H9 (cell line): ENCODE results near the gene BRAF. TPM values are rescaled to one million over a fixed set of nuclear protein-coding genes. Genes with fewer than 3 reads are reported as not detected.

Source experiments
- DNase-seq: peaks from one replicate; pipeline ENCODE4 v3.0.0-alpha.2; 2017
- H2AFZ ChIP-seq: one replicate; pipeline ENCODE4 v1.6.1; 2013; ENCODE audit warnings: mild to moderate bottlenecking, low read length, control low read depth, moderate library complexity
- H2AK5ac ChIP-seq: 2 replicates; pipeline ENCODE4 v1.6.1; 2013; ENCODE audit warnings: low read length, control low read depth, mixed read lengths; ENCODE audit not compliant: insufficient read length
- H2BK120ac ChIP-seq: one replicate; pipeline ENCODE4 v1.6.1; 2013; ENCODE audit warnings: low read depth, mild to moderate bottlenecking, low read length, control low read depth, inconsistent platforms; ENCODE audit not compliant: poor library complexity, severe bottlenecking
- H2BK12ac ChIP-seq: 2 replicates; pipeline ENCODE4 v1.6.1; 2013; ENCODE audit warnings: low read length, control low read depth, mixed read lengths, low read depth; ENCODE audit not compliant: insufficient read length
- H2BK15ac ChIP-seq: 2 replicates; pipeline ENCODE4 v1.6.1; 2013; ENCODE audit warnings: low read depth, low read length, control low read depth
- H2BK20ac ChIP-seq: one replicate; pipeline ENCODE4 v1.6.1; 2013; ENCODE audit warnings: low read depth, mild to moderate bottlenecking, low read length, control low read depth, inconsistent platforms; ENCODE audit not compliant: poor library complexity, severe bottlenecking
- H2BK5ac ChIP-seq: 2 replicates; pipeline ENCODE4 v1.6.1; 2013; ENCODE audit warnings: low read length, control low read depth, mixed read lengths; ENCODE audit not compliant: insufficient read length
- H3K14ac ChIP-seq: 2 replicates; pipeline ENCODE4 v1.6.1; 2013; ENCODE audit warnings: low read length, control low read depth; ENCODE audit not compliant: insufficient read depth
- H3K18ac ChIP-seq: 2 replicates; pipeline ENCODE4 v1.6.1; 2013; ENCODE audit warnings: low read depth, mild to moderate bottlenecking, mixed read lengths, low read length, control low read depth; ENCODE audit not compliant: insufficient read length
- H3K23ac ChIP-seq: 2 replicates; pipeline ENCODE4 v1.6.1; 2013; ENCODE audit warnings: low read length, control low read depth, mixed read lengths, low read depth; ENCODE audit not compliant: insufficient read length
- H3K23me2 ChIP-seq: 2 replicates; pipeline ENCODE4 v1.6.1; 2013; ENCODE audit warnings: low read depth, mild to moderate bottlenecking, mixed read lengths, low read length, control low read depth; ENCODE audit not compliant: insufficient read length, poor library complexity, severe bottlenecking
- H3K27ac ChIP-seq: 2 replicates; pipeline ENCODE4 v1.5.1; 2013; ENCODE audit warnings: low read length, control low read depth, mixed read lengths, low read depth; ENCODE audit not compliant: insufficient read length
- H3K27me3 ChIP-seq: 2 replicates; pipeline ENCODE4 v1.6.1; 2013; ENCODE audit warnings: low read length, control low read depth, inconsistent platforms; ENCODE audit not compliant: insufficient read depth
- H3K4ac ChIP-seq: 2 replicates; pipeline ENCODE4 v1.6.1; 2013; ENCODE audit warnings: low read depth, mild to moderate bottlenecking, control low read depth, inconsistent platforms, low read length, moderate library complexity
- H3K4me1 ChIP-seq: 2 replicates; pipeline ENCODE4 v1.6.1; 2013; ENCODE audit warnings: low read length, control low read depth, inconsistent platforms; ENCODE audit not compliant: insufficient read depth
- H3K4me2 ChIP-seq: 2 replicates; pipeline ENCODE4 v1.6.1; 2013; ENCODE audit warnings: low read length, control low read depth, mixed read lengths; ENCODE audit not compliant: insufficient read length, insufficient read depth
- H3K56ac ChIP-seq: 2 replicates; pipeline ENCODE4 v1.6.1; 2013; ENCODE audit warnings: low read depth, mild to moderate bottlenecking, mixed read lengths, low read length, control low read depth; ENCODE audit not compliant: insufficient read length
- H3K79me1 ChIP-seq: 2 replicates; pipeline ENCODE4 v1.6.1; 2013; ENCODE audit warnings: low read depth, mild to moderate bottlenecking, moderate library complexity, low read length, control low read depth, inconsistent platforms; ENCODE audit not compliant: insufficient read depth, poor library complexity, severe bottlenecking
- H3K79me2 ChIP-seq: 2 replicates; pipeline ENCODE4 v1.6.1; 2013; ENCODE audit warnings: low read length, control low read depth, inconsistent platforms; ENCODE audit not compliant: insufficient read depth
- H3K9ac ChIP-seq: 2 replicates; pipeline ENCODE4 v1.6.1; 2013; ENCODE audit warnings: low read length, control low read depth, mixed read lengths; ENCODE audit not compliant: insufficient read length; ENCODE audit errors: extremely low read depth
- H3K9me3 ChIP-seq: one replicate; pipeline ENCODE4 v1.6.1; 2013; ENCODE audit warnings: low read depth, low read length, inconsistent platforms; ENCODE audit not compliant: control insufficient read depth
- H3T11ph ChIP-seq: one replicate; pipeline ENCODE4 v1.6.1; 2013; ENCODE audit warnings: mild to moderate bottlenecking, low read length, control low read depth, inconsistent platforms
- H4K20me1 ChIP-seq: one replicate; pipeline ENCODE4 v1.6.1; 2013; ENCODE audit not compliant: control insufficient read depth, insufficient read length, insufficient read depth
- H4K5ac ChIP-seq: 2 replicates; pipeline ENCODE4 v1.6.1; 2013; ENCODE audit warnings: low read depth, mild to moderate bottlenecking, mixed read lengths, low read length, control low read depth; ENCODE audit not compliant: insufficient read length
- H4K8ac ChIP-seq: replicated peaks from 2 replicates; pipeline ENCODE4 v1.6.1; 2013; ENCODE audit warnings: low read length, control low read depth, mixed read lengths, low read depth; ENCODE audit not compliant: insufficient read length
- H4K91ac ChIP-seq: 2 replicates; pipeline ENCODE4 v1.6.1; 2013; ENCODE audit warnings: low read depth, mild to moderate bottlenecking, moderate library complexity, mixed read lengths, low read length, control low read depth; ENCODE audit not compliant: insufficient read length
- H3K27ac Mint-ChIP-seq, 3 experiments: 2 replicates in 2 of 3; 3 replicates in 1 of 3; pipeline ENCODE4 v1.8.0; 2020 to 2021; ENCODE audit warnings: mixed read lengths in 3 of 3, mild to moderate bottlenecking in 1 of 3, moderate library complexity in 1 of 3
- H3K27me3 Mint-ChIP-seq: 2 replicates; pipeline ENCODE4 v1.8.0; 2021; ENCODE audit warnings: low read depth, mild to moderate bottlenecking, moderate library complexity, mixed read lengths
- H3K36me3 Mint-ChIP-seq, 3 experiments: 2 replicates in 2 of 3; 3 replicates in 1 of 3; pipeline ENCODE4 v1.8.0; 2020 to 2021; ENCODE audit warnings: low read depth in 3 of 3, mixed read lengths in 3 of 3; ENCODE audit not compliant: insufficient read depth in 1 of 3
- H3K4me1 Mint-ChIP-seq, 2 experiments: 2 replicates each; pipeline ENCODE4 v1.8.0; 2020; ENCODE audit warnings: mixed read lengths in 2 of 2
- H3K4me3 Mint-ChIP-seq, 2 experiments: 2 replicates in 1 of 2; 3 replicates in 1 of 2; pipeline ENCODE4 v1.8.0; 2020 to 2021; ENCODE audit warnings: mild to moderate bottlenecking in 2 of 2, mixed read lengths in 2 of 2, moderate library complexity in 1 of 2
- H3K9me3 Mint-ChIP-seq, 2 experiments: 2 replicates in 1 of 2; 3 replicates in 1 of 2; pipeline ENCODE4 v1.8.0; 2020; ENCODE audit warnings: mild to moderate bottlenecking in 2 of 2, mixed read lengths in 2 of 2, moderate library complexity in 1 of 2
- CTCF ChIP-seq: fragments of 200-600 bp; sonication (generic); conservative IDR thresholded peaks from 3 replicates; pipeline ENCODE4 v1.8.0; 2021; ENCODE audit warnings: antibody characterized with exemption, mild to moderate bottlenecking
- WGBS: extraction: QIAGEN DNeasy Blood & Tissue Kit; methylation state at CpG from one replicate; pipeline ENCODE4 v1.1.7; 2013; ENCODE audit warnings: missing lambda C conversion rate, low lambda C conversion rate, mixed read lengths; ENCODE audit not compliant: insufficient read length; ENCODE audit errors: extremely low coverage; 5-methylcytosine and 5-hydroxymethylcytosine counted together
- total RNA-seq: library from RNA; stranded (reverse); gene quantifications from 2 replicates; pipeline ENCODE4 v1.2.1, GENCODE V29; 2021

BRAF gene
- total RNA-seq, 1 experiment from 2014 or later: 32.9 TPM

DNA sequence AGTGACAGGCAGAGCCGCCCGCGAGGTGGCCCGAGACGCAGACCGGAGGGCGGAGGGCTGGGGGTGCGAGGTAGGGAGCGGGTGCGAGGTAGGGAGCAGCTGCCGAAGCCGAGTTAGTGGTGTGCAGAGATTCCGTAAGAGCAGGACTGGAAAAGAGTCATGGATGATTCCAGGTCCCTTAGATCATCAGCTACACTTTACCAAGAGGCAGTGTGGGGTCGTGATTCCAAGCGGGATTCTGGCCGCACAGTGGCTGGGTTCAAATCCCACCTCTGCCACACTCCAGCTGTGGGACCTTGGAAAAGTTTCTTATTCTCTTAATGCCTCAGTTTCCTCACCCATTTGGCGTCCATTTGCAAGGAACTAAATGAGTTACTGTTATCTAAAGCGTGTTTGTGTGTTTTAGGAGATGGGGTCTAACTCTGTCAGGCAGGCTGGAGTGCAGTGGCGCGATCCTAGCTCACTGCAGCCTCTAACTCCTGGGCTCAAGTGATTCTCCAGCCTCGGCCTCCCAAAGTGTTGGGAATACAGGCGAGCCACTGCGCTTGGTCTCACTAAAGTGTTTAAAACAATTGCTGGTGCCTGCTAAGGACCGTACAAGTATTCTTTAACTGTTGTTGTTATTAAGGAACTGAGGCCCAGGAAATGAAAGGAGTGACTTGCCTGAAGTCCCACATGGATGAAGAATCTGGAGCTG is 227.1 kb downstream of the BRAF start:
- no peak overlapping the region for H3K4ac ChIP-seq
- Mint-ChIP-seq H3K27me3 (no peaks in the 10 kb centered on the region; the same call in 1 of the 2 replicates), H3K9me3 (no peaks in the 10 kb centered on the region), H3K27ac (peak overlapping the region in 2 of 3 experiments; percentile 99; a peak in 3 of 7 replicates), H3K4me1 (peaks cover 15 to 17% of the 10 kb centered on the region in 2 experiments), H3K4me3 (peak overlapping the region; percentile 97 to 98), H3K36me3 (peaks cover 2 to 3% (median 3%) of the 10 kb centered on the region in 3 experiments)
- no CpG with 5 or more reads among the region's 24 CpGs for whole genome bisulfite sequencing
- no peak for DNase-seq
- H2BK12ac ChIP-seq: no peak overlapping the region
- H4K91ac ChIP-seq: no peak overlapping the region
- no peak for TF ChIP-seq CTCF
- H4K8ac ChIP-seq: no peak overlapping the region
- H3K23ac ChIP-seq: no peak overlapping the region
- H3K4me2 ChIP-seq: peak overlapping the region; percentile 63
- H3K4me1 ChIP-seq: no peaks in the 10 kb centered on the region
- H2BK5ac ChIP-seq: no peak overlapping the region
- no peak overlapping the region for H3K27ac ChIP-seq
- no peak overlapping the region for H2BK20ac ChIP-seq
- H3K23me2 ChIP-seq: peaks cover 5% of the 10 kb centered on the region
- no peak overlapping the region for H4K5ac ChIP-seq
- H3K27me3 ChIP-seq: no peaks in the 10 kb centered on the region
- peak overlapping the region; percentile 58 for H3K9ac ChIP-seq
- no peak overlapping the region for H3K56ac ChIP-seq
- H2AFZ ChIP-seq: no peak overlapping the region
- no peaks in the 10 kb centered on the region for H4K20me1 ChIP-seq
- no peaks in the 10 kb centered on the region for H3K9me3 ChIP-seq
- no peak overlapping the region for H2AK5ac ChIP-seq
- peak overlapping the region; percentile 30 for H3K18ac ChIP-seq
- H3T11ph ChIP-seq: no peak overlapping the region
- peaks cover 7% of the 10 kb centered on the region; the same call in 1 of the 2 replicates for H3K79me2 ChIP-seq
- 0 out of 2 replicates have a peak overlapping the region, but pooled peaks have one; percentile 6 for H3K14ac ChIP-seq
- H2BK120ac ChIP-seq: no peak overlapping the region
- peaks cover 4% of the 10 kb centered on the region for H3K79me1 ChIP-seq
- no peak overlapping the region for H2BK15ac ChIP-seq
